ENCODE results near the gene PACC1.
"Not testable (repeated sequence)": the region's sequence is repeated elsewhere in the genome, so short reads cannot be mapped to it uniquely, and the experiment has no call there.

Gene PACC1

DNA sequence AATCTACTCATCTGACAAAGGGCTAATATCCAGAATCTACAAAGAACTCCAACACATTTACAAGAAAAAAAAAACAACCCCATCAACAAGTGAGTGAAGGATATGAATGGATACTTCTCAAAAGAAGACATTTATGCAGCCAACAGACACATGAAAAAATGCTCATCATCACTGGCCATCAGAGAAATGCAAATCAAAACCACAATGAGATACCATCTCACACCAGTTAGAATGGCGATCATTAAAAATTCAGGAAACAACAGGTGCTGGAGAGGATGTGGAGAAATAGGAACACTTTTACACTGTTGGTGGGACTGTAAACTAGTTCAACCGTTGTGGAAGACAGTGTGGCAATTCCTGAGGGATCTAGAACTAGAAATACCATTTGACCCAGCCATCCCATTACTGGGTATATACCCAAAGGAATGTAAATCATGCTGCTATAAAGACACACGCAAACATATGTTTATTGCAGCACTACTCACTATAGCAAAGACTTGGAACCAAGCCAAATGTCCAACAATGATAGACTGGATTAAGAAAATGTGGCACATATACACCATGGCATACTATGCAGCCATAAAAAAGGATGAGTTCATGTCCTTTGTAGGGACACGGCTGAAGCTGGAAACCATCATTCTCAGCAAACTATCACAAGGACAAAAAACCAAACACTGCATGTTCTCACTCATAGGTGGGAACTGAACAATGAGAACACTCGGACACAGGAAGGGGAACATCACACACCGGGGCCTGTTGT lies 18.8 kb downstream of the PACC1 start:
- DNase-seq, result not testable (repeated sequence)

DNA sequence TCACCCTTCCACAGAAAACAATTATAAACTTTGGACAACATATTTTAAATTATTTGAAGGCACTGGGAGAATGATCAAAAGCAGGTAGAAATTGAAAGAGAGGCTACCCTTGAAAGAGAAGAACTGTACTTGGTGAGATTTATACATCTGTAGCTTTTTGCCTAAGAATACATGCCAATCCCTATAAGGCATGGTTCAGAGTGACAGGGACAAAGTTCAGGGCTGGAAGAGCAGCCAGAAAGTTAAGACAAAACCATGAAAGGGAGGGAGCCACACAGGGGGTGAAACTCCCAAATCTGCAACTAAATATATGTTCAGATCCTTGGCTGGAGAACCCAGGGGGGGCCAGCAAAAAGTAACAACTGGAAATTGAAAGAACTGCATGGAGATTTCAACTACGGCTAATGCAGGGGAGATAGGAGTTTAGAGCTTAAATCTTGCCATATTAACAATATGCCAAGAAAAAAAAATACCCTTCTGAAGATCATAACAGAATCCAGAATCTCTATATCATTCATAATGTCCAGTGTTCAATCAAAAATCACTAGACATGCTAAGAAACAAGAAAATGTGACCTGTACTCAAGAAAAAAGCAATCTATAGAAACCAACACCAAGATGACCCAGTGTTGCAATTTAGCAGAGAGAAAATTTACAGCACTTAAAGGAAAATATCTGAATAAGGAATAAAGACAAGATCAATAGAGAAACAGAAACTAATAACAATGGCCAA lies 25.5 kb downstream of the PACC1 start:
- DNase-seq, result no peak

DNA sequence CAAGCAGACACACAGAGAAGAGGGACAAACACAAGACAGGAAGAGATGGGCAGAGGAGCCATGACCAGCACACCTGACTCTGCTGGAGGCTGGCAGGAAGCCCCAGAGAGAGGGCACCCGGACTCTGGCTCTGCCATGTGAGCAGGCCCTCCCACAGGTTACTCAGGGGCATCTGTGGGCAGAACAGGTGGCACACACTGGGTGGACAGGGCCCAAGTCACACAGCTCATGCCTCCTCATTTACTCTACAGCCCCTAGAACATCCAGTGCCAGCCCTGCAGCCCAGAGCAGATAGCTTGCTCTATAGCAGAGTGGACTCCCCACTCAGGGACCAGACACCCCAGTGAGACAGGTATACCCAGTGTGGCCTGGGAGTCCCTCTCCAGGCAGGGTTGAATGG lies 28.7 kb downstream of the PACC1 start:
- DNase-seq, result no peak

DNA sequence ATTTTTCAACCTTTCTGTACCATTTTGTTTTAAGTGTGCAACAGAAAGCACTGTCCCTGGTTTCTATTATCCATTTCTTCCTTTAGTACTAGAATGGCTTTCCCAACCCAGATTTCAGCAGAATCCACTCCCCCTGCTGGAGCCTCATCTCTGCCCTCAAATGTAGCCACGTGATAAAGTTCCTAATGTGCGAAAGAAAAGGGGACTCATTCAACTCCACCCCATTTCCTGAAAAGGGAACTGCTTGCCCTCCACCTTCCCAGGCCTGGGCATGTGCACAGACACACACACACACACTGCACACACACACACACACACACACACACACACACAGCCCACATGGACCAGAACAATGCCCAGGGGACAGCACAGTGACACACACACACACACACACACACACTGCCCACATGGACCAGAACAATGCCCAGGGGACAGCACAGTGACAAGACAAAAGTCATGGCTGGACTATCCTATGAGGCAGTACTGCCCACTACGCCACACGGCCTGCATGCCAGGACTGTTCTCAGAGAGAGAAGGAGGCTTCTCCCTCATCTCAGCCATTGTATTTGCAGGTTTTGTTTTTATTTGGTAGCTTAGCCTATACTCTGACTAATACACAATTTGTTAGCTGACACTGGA lies 33.2 kb downstream of the PACC1 start:
- DNase-seq, result no peak

GRCh38 chr1:212379366-212379765 lies 35.3 kb downstream of the PACC1 start:
- no peak for DNase-seq

DNA sequence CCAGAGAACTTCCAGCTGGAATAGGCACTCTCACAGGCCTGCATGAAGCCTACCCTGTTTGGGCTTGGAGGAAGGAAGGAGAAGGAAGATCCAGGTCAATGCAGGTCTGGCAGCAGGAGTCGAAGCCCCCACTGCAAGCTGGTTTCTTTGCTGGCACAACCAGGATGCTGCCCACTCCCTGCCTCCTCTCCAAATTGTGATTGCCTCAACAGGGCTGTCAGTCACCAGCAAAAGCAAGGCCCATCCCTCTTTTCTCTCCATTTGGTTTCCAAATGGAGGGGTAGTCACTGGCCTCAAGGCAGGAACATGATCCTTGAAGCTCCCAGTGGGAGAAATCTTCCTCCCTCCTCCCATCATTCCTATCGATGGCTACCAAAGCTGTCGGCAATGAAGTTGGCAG lies 37.0 kb downstream of the PACC1 start:
- no peak for DNase-seq

DNA sequence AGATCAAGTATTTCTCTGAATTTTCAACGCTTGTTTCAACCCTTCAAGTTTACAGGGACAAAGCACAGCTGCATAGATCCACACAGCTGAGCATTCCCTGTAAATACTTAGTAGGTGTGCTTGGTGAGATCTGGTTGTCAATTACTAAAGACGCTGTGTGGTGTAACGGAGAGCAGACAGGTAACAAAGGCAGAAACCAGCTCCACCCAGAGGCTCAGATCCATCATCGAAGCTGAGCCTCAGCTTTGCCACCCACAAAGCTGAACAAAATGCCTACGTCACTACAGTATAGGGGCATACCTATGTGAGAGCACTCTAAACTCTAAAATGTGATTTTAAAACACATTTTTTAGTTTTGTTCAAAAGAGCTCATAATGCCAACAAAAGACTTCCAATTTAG lies 38.7 kb downstream of the PACC1 start:
- DNase-seq, result no peak

DNA sequence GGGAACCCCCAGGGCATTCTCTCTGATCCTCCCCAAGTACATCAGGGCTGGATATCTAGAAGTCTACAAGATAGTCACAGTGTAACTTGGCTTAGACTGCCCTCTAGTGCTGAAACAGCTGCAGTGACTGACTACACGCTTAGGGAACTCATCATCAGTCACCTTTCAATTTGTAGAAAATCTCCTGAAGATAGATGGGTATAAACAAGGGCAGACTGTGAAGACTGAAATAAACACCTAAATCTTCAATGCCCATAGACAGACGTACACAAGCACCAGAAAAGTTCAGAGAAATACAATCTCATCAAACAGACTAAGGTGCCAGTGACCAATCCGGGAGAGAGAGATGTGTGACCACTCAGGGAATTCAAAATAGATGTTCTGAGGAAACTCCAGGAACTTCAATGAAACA lies 46.6 kb downstream of the PACC1 start:
- peak; percentile 62 for DNase-seq

DNA sequence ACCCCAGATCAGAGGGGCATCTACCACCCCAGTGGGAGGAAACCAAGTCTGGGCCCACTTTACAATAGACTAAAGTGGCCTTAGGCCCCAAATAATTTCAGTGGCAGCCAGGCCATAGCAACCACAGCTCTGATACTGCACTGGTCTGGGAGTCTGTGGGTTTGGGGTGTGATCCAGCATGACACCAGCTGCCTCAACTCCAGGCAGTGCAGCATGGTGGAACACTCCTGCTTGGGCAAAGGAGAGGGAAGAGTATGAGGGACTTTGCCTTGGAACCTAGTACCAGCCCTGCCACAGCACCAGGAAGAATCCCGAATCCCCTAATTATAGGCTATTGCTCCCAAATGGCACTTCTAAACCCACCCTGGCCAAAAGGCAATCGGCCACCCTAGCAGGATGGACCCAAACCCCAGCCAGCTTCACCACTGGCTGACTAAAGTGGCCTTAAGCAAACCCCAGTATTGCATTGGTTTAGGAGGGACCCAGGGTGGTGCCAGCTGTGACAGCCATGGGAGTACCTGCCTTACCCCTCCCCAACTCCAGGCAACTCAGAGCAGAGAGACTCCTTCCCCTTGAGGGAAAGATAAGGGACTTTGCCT lies 47.1 kb downstream of the PACC1 start:
- DNase-seq, result no peak

GRCh38 chr1:212366901-212367300 lies 47.8 kb downstream of the PACC1 start:
- no peak for DNase-seq

DNA sequence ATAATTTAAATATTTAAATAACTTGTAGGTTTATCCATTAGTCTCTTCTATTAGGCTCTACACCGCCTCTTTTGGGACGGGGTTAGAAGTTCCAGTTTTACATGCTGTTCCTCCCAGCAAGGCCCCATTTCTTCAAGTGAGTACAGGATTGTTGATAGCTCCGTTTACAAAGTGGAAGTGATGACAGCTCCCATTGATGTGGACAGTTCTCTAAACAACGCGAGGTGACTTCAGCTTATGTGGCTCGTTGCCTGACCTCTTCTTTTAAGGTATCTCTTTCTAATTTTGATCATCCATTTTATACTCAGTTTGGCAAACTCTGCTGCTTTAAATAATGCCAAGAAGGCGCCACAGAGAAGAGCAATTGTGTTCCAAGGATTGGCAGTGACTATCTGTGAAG lies 49.7 kb downstream of the PACC1 start:
- DNase-seq, result no peak

GRCh38 chr1:212359794-212360479 lies 54.7 kb downstream of the PACC1 start:
- no peak for DNase-seq

GRCh38 chr1:212355230-212355969 lies 59.3 kb downstream of the PACC1 start:
- DNase-seq, result no peak

DNA sequence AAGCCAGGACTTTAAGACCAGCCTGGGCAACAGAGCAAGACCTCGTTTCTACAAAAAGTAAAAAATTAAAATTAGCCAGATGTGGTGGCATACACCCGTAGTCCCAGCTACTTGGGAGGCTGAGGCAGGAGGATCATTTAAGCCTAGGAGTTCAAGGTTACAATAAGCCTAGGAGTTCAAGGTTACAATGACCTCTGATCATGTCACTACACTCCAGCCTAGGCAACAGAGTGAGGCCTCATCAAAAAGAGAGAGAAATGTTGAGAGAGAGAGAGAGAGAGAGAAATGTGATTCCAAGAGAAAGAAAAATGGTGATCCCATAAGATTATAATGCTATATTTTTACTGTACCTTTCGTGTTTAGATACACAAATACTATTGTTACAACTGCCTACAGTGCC lies 60.2 kb downstream of the PACC1 start:
- DNase-seq, result no peak

GRCh38 chr1:212353181-212353580 lies 61.5 kb downstream of the PACC1 start:
- DNase-seq, result no peak

- no peak for DNase-seq
These were observed 62.9 kb downstream of the PACC1 start for GRCh38 chr1:212351588-212352362.

DNA sequence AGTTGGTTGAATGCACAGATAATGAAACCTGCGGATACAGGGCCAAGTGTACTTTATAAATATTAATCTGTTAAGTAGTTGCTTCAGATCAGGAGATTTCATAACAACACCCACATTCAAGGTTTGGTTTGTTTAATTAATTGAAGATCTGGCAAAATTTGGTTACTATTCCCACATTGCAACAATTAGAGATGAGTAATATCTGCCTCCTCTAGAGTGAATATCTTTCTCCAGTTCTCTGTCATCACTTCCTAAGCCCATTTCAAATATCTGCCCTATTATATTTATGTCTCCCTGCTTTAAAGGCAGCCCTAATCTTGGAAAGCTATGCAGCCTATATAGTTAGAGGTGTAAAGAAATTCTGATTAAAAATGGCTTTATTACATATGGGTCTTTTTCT lies 68.1 kb downstream of the PACC1 start:
- DNase-seq, result no peak

DNA sequence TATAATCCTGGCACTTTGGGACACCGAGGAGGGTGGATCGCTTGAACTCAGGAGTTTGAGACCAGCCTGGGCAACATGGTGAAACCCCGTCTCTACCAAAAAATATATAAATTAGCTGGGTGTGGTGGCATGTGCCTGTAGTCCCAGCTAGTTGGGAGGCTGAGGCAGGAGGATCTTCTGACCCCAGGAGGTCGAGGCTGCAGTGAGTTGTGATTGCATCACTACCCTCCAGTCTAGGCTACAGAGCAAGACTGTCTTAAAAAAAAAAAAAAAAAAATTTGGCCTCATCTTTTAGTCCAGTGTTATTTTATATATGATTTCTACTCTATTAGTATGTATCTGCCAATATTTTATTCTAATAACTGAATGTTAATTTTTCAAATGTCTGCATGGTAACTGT lies 69.8 kb downstream of the PACC1 start:
- no peak for DNase-seq

GRCh38 chr1:212341090-212341489 lies 73.6 kb downstream of the PACC1 start:
- no peak for DNase-seq

DNA sequence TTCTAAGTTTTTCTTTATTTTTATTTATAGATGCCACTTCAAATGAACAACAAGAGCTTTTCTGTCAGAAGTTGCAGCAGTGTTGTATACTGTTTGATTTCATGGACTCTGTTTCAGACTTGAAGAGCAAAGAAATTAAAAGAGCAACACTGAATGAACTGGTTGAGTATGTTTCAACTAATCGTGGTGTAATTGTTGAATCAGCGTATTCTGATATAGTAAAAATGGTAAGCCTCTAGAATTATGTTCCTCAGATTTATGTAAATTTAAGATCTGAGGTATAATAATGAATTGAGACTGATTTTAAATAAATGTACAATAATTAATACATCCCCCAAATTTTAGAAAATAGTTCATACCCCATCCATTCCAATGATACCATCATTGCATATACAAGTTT lies 85.6 kb downstream of the PACC1 start:
- no peak for DNase-seq

- no peak for DNase-seq
These were observed 86.4 kb downstream of the PACC1 start for GRCh38 chr1:212328248-212328647.

GRCh38 chr1:212326541-212326940 lies 88.1 kb downstream of the PACC1 start:
- DNase-seq, result no peak

All from NCI-H1048 (cell line).